Daoy (cell line): ENCODE measurements around the gene NAA40. TPM values are rescaled to one million over a fixed set of nuclear protein-coding genes. Genes with fewer than 3 reads are reported as not detected.
"Not testable (repeated sequence)": the region's sequence is repeated elsewhere in the genome, so short reads cannot be mapped to it uniquely, and the experiment has no call there.

Experiments used
- DNase-seq: peaks from one replicate; pipeline ENCODE4 v3.0.0-alpha.2; 2015; ENCODE audit warnings: low read depth
- total RNA-seq: library from RNA; depleted of rRNA; stranded (reverse); fragments of >200 nt; shearing (Covaris generic); gene quantifications from 2 replicates; pipeline ENCODE4 v1.2.3, GENCODE V29; 2014

NAA40 gene
- total RNA-seq, 1 experiment from 2014 or later = 12.6 TPM

GRCh38 chr11:63939397-63939891 is 642 bp downstream of the NAA40 start:
- DNase-seq = no peak

- no peak for DNase-seq
Observed at GRCh38 chr11:63940786-63941185, 2.0 kb downstream of the NAA40 start.

GRCh38 chr11:63941901-63942300 is 3.1 kb downstream of the NAA40 start:
- no peak for DNase-seq

- DNase-seq = no peak
Observed at GRCh38 chr11:63942803-63943202, 4.0 kb downstream of the NAA40 start.

GRCh38 chr11:63944987-63945386 is 6.2 kb downstream of the NAA40 start:
- DNase-seq = no peak

GRCh38 chr11:63945477-63946163 is 6.8 kb downstream of the NAA40 start:
- DNase-seq = peak; percentile 59

- DNase-seq = no peak
Observed at GRCh38 chr11:63951779-63952536, 13.2 kb downstream of the NAA40 start.

GRCh38 chr11:63952570-63952969 is 13.8 kb downstream of the NAA40 start:
- DNase-seq = no peak

- DNase-seq = no peak
Observed at GRCh38 chr11:63958008-63958407, 19.2 kb downstream of the NAA40 start.

GRCh38 chr11:63961608-63962412 is 23.0 kb downstream of the NAA40 start:
- DNase-seq = peak; percentile 53

- not testable (repeated sequence) for DNase-seq
Observed at GRCh38 chr11:63963895-63964294, 25.1 kb downstream of the NAA40 start.

- no peak for DNase-seq
Observed at GRCh38 chr11:63966444-63966843, 27.6 kb downstream of the NAA40 start.

GRCh38 chr11:63969461-63969860 is 30.7 kb downstream of the NAA40 start:
- no peak for DNase-seq

GRCh38 chr11:63970902-63971301 is 32.1 kb downstream of the NAA40 start:
- DNase-seq = no peak

GRCh38 chr11:63973912-63974258 is 35.1 kb downstream of the NAA40 start:
- not testable (repeated sequence) for DNase-seq

GRCh38 chr11:63974259-63975143 is 35.7 kb downstream of the NAA40 start, which contains the start of gene COX8A:
Gene COX8A, plus strand, starts transcription at chr11:63974620. Its CDS starts 61 bp downstream, at chr11:63974681.
- DNase-seq = peak; percentile 99

- no peak for DNase-seq
Observed at GRCh38 chr11:63978551-63979239, 39.9 kb downstream of the NAA40 start.

- no peak for DNase-seq
Observed at GRCh38 chr11:63979426-63979825, 40.6 kb downstream of the NAA40 start.

GRCh38 chr11:63985812-63986155 is 47.0 kb downstream of the NAA40 start:
- no peak for DNase-seq

GRCh38 chr11:63986156-63986931 is 47.5 kb downstream of the NAA40 start, which contains the start of gene OTUB1:
Gene OTUB1, plus strand, starts transcription at chr11:63986438. Its CDS starts 19 bp downstream, at chr11:63986457.
- DNase-seq = peak; percentile 94
